HepG2 (cell line): Measurements from ENCODE around the gene FHL3. TPM values are rescaled to one million over a fixed set of nuclear protein-coding genes. Genes with fewer than 3 reads are reported as not detected.
"Not testable (repeated sequence)": the region's sequence is repeated elsewhere in the genome, so short reads cannot be mapped to it uniquely, and the experiment has no call there.

Experiments used
- ATAC-seq: fragments of 200-7000 bp; cut with Tn5 transposase; 3 replicates; pipeline ENCODE4 v1.9.1; 2020; ENCODE audit warnings: mild to moderate bottlenecking, moderate library complexity
- BruUV-seq: library from RNA; stranded (reverse); fragments of 400-500 nt; replicated peaks from 2 replicates; lab custom pipeline; 2021; lab: Mats Ljungman, UMichigan
- CTCF ChIA-PET: fragments of 300-600 bp; formaldehyde crosslinking; extraction: SDS; loops from one replicate; lab custom pipeline; 2021; ENCODE audit warnings: low total read pairs, inconsistent platforms, low intra/inter-chr PET ratio; lab: Yijun Ruan, JAX
- POLR2A ChIA-PET: fragments of 350-600 bp; sonication (Branson Sonifier 250); formaldehyde crosslinking; loops from one replicate; lab custom pipeline; 2020; ENCODE audit warnings: antibody characterized with exemption, inconsistent platforms; lab: Yijun Ruan, JAX
- DNase-seq: peaks from one replicate; pipeline ENCODE4 v3.0.0-alpha.2; 2015; ENCODE audit warnings: low spot score
- FAIRE-seq: peaks from 3 replicates; lab custom pipeline; 2011; peaks lifted over from hg19 to GRCh38; lab: Jason Lieb, UNC
- H2AFZ ChIP-seq: one replicate; pipeline ENCODE4 v1.6.1; 2011; ENCODE audit warnings: low read length, inconsistent platforms
- H3K27ac ChIP-seq: fragments of 300-600 bp; 3 replicates; pipeline ENCODE4 v1.8.0; 2011; ENCODE audit warnings: mixed run types, mild to moderate bottlenecking, mixed read lengths, low read length, inconsistent platforms; ENCODE audit not compliant: insufficient read depth; ENCODE audit errors: extremely low read length
- H3K27me3 ChIP-seq, 2 experiments: fragments of 200-600 bp in 1 of 2; 2 replicates in 1 of 2; 3 replicates in 1 of 2; pipeline versions ENCODE4 v1.6.0 to v1.8.0; 2011; ENCODE audit warnings: low read length in 2 of 2, mild to moderate bottlenecking in 2 of 2, moderate library complexity in 2 of 2, inconsistent platforms in 1 of 2; ENCODE audit not compliant: insufficient read depth in 2 of 2, control insufficient read depth in 1 of 2
- H3K36me3 ChIP-seq, 2 experiments: fragments of 200-600 bp in 1 of 2; replicated peaks in 1 of 2; 2 replicates in 1 of 2; 3 replicates in 1 of 2; pipeline versions ENCODE4 v1.5.1 to v1.8.0; 2011; ENCODE audit warnings: low read length in 2 of 2, inconsistent platforms in 1 of 2; ENCODE audit not compliant: insufficient read depth in 2 of 2, control insufficient read depth in 1 of 2
- H3K4me1 ChIP-seq: 2 replicates; pipeline ENCODE4 v1.5.1; 2012; ENCODE audit warnings: low read length, inconsistent platforms; ENCODE audit not compliant: insufficient read depth
- H3K4me2 ChIP-seq: 2 replicates; pipeline ENCODE4 v1.6.0; 2011; ENCODE audit warnings: low read depth, low read length, inconsistent platforms
- H3K4me3 ChIP-seq, 3 experiments: fragments of 200-600 bp in 1 of 3; sonication (generic), shearing (Covaris generic) in 1 of 3; replicated peaks in 1 of 3; 2 replicates each; pipeline ENCODE4 v1.5.1; 2011 to 2016; ENCODE audit warnings: low read length in 3 of 3, inconsistent platforms in 2 of 3, low read depth in 2 of 3, mild to moderate bottlenecking in 2 of 3, control low read depth in 1 of 3, mixed read lengths in 1 of 3; ENCODE audit not compliant: insufficient read depth in 1 of 3
- H3K79me2 ChIP-seq: one replicate; pipeline ENCODE4 v1.6.1; 2011; ENCODE audit warnings: low read length, inconsistent platforms; ENCODE audit not compliant: insufficient read depth
- H3K9ac ChIP-seq: 2 replicates; pipeline ENCODE4 v1.6.0; 2011; ENCODE audit warnings: mild to moderate bottlenecking, low read depth, low read length, inconsistent platforms; ENCODE audit not compliant: insufficient read depth
- H3K9me3 ChIP-seq: 2 replicates; pipeline ENCODE4 v1.5.1; 2012; ENCODE audit warnings: mild to moderate bottlenecking, low read length
- H4K20me1 ChIP-seq: 2 replicates; pipeline ENCODE4 v1.6.0; 2011; ENCODE audit warnings: inconsistent platforms, mild to moderate bottlenecking, low read length, moderate library complexity; ENCODE audit not compliant: insufficient read depth
- ATF2 ChIP-seq: sonication (generic); formaldehyde crosslinking; IDR thresholded peaks from 2 replicates; pipeline ENCODE4 v1.4.0; 2020; ENCODE audit warnings: missing genetic modification reagents
- HMGXB4 ChIP-seq, 2 experiments: sonication (generic) in 1 of 2; formaldehyde crosslinking in 1 of 2; IDR thresholded peaks; 2 replicates each; pipeline versions ENCODE4 v1.4.0 to v1.6.1; 2018 to 2020; ENCODE audit warnings: missing genetic modification reagents in 2 of 2, borderline replicate concordance in 1 of 2, low read depth in 1 of 2, mild to moderate bottlenecking in 1 of 2, missing biosample characterization in 1 of 2
- HNF1B ChIP-seq: sonication (generic); formaldehyde crosslinking; IDR thresholded peaks from 2 replicates; pipeline ENCODE4 v1.5.1; 2020; ENCODE audit warnings: mild to moderate bottlenecking, moderate library complexity, missing genetic modification reagents
- MZF1 ChIP-seq: sonication (generic); formaldehyde crosslinking; IDR thresholded peaks from 2 replicates; pipeline ENCODE4 v1.8.1; 2023; ENCODE audit warnings: mild to moderate bottlenecking, missing genetic modification reagents, borderline replicate concordance
- PPARG ChIP-seq: conservative IDR thresholded peaks from 2 replicates; pipeline ENCODE4 v1.6.1; 2016; ENCODE audit warnings: missing biosample characterization, missing genetic modification reagents
- RAD21 ChIP-seq: fragments of 450-650 bp; formaldehyde crosslinking; IDR thresholded peaks from 2 replicates; pipeline ENCODE4 v1.5.0; 2020; ENCODE audit warnings: mild to moderate bottlenecking
- SMC3 ChIP-seq: IDR thresholded peaks from 2 replicates; pipeline ENCODE4 v1.6.1; 2011; ENCODE audit warnings: low read length, improper control_type of control experiment
- STAG1 ChIP-seq: sonication (generic); formaldehyde crosslinking; IDR thresholded peaks from 2 replicates; pipeline ENCODE4 v1.4.0; 2020; ENCODE audit warnings: missing genetic modification reagents
- TEAD3 ChIP-seq: optimal IDR thresholded peaks from 2 replicates; pipeline ENCODE3; 2016; ENCODE audit warnings: borderline replicate concordance
- ZBTB8A ChIP-seq: sonication (generic); formaldehyde crosslinking; IDR thresholded peaks from 2 replicates; pipeline ENCODE4 v1.4.0; 2020; ENCODE audit warnings: mild to moderate bottlenecking, low read depth, missing genetic modification reagents, borderline replicate concordance
- ZEB1 ChIP-seq: IDR thresholded peaks from 2 replicates; pipeline ENCODE4 v1.6.1; 2012; ENCODE audit warnings: mild to moderate bottlenecking, low read depth, inconsistent platforms; ENCODE audit not compliant: insufficient replicate concordance
- ZMYM2 ChIP-seq: sonication (generic); formaldehyde crosslinking; IDR thresholded peaks from 2 replicates; pipeline ENCODE4 v1.8.0; 2022; ENCODE audit warnings: mild to moderate bottlenecking, missing genetic modification reagents
- WGBS: methylation state at CpG from one replicate; pipeline ENCODE4 v1.1.6; 2017; ENCODE audit warnings: low lambda C conversion rate; 5-methylcytosine and 5-hydroxymethylcytosine counted together
- in situ Hi-C: cut with HindIII; loops from 2 replicates; pipeline ENCODE4 v1.10.0; 2017; ENCODE audit warnings: low pct_unique_long_range_greater_than_20kb; ENCODE audit not compliant: extremely low pct_ligation_motif_present
- intact Hi-C: fragments of 100-400 bp; cut with micrococcal nuclease; formaldehyde crosslinking; loops from one replicate; pipeline ENCODE4 v1.10.0; 2022; ENCODE audit not compliant: unreplicated experiment
- polyA plus RNA-seq, 8 experiments: library from polyadenylated mRNA; depleted of rRNA in 3 of 8; stranded (reverse) in 7 of 8; unstranded in 1 of 8; fragments of >200 nt; fragmentation: Illumina TruSeq in 4 of 8; extraction: Trizol in 4 of 8; gene quantifications; 2 replicates each; pipeline versions ENCODE4 v1.2.1 to v1.2.3, GENCODE V29; 2011 to 2016; ENCODE audit warnings: low read depth in 4 of 8, missing spikeins in 1 of 8, mixed read lengths in 1 of 8; ENCODE audit not compliant: insufficient read depth in 1 of 8
- total RNA-seq, 5 experiments: library from RNA; depleted of rRNA; stranded (reverse); fragments of >200 nt; fragmentation: Illumina TruSeq; extraction: Trizol; gene quantifications; 2 replicates each; pipeline ENCODE4 v1.2.3, GENCODE V29; 2016; ENCODE audit warnings: low read depth in 1 of 5
- TF ChIP-seq, protein P1 (sequence below): IDR thresholded peaks from 2 replicates; pipeline ENCODE4 v1.6.1; 2018; ENCODE audit warnings: missing genetic modification reagents
- TF ChIP-seq, protein P2 (sequence below): sonication (generic); formaldehyde crosslinking; IDR thresholded peaks from 2 replicates; pipeline ENCODE4 v1.5.0; 2020; ENCODE audit warnings: mild to moderate bottlenecking, missing genetic modification reagents, moderate library complexity

Gene FHL3
- total and polyA plus RNA-seq, 2 of the 13 experiments (the other 11 are each of a cell fraction or from before 2014, with no cell fraction given): 2.8 to 6.6 TPM

- TF ChIP-seq HNF1B: no peak
- no peak for TF ChIP-seq ZMYM2
- TF ChIP-seq MZF1 (CRISPR knock-in tag): no peak
- TF ChIP-seq ZBTB8A (CRISPR knock-in tag): no peak
- TF ChIP-seq ZEB1: no peak
- TF ChIP-seq, all 625 proteins: peak for 0
Measured at GRCh38 chr1:37978541-37978940, 26.8 kb downstream of the FHL3 start (continued).

GRCh38 chr1:37975083-37975482 lies 30.2 kb downstream of the FHL3 start:
- H3K36me3 ChIP-seq: peaks cover 13 to 51% of the 10 kb centered on the region in 2 experiments

More at GRCh38 chr1:37975083-37975482, 30.2 kb downstream of the FHL3 start:
- FAIRE-seq (peak; percentile 18), DNase-seq (peak; percentile 55)
- not testable (repeated sequence) for H3K27ac ChIP-seq, H3K4me3 ChIP-seq, H3K79me2 ChIP-seq, H3K4me2 ChIP-seq, H3K4me1 ChIP-seq, H2AFZ ChIP-seq, H4K20me1 ChIP-seq, H3K27me3 ChIP-seq, BruUV-seq, H3K9ac ChIP-seq
- in situ Hi-C loops (loop anchor here (5.0 kb wide), 1 partner anchor 83 kb away; no protein-coding TSS in a partner anchor), intact Hi-C loops (loop anchor here (1.0 kb wide), 2 partner anchors 56 to 85 kb away; no protein-coding TSS in a partner anchor)
- WGBS: 62% methylated on average over 6 of the region's 6 CpGs
- ChIA-PET POLR2A (interaction anchor here (0.9 kb wide), 1 partner anchor 12 kb away, joined by 3 read pairs; no protein-coding TSS in a partner anchor), CTCF (interaction anchor here (0.7 to 2.1 kb wide), 3 partner anchors 43 to 85 kb away, joined by 3 to 23 read pairs (median 8); no protein-coding TSS in a partner anchor)
- TF ChIP-seq SMC3: peak; percentile 60
- TF ChIP-seq, protein P1, sequence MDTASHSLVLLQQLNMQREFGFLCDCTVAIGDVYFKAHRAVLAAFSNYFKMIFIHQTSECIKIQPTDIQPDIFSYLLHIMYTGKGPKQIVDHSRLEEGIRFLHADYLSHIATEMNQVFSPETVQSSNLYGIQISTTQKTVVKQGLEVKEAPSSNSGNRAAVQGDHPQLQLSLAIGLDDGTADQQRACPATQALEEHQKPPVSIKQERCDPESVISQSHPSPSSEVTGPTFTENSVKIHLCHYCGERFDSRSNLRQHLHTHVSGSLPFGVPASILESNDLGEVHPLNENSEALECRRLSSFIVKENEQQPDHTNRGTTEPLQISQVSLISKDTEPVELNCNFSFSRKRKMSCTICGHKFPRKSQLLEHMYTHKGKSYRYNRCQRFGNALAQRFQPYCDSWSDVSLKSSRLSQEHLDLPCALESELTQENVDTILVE: 0 out of 2 replicates have a peak, but pooled peaks have one; percentile 33
- TF ChIP-seq STAG1: peak; percentile 83
- TF ChIP-seq RAD21 (CRISPR knock-in tag): 0 out of 2 replicates have a peak, but pooled peaks have one; percentile 33
- peak; percentile 22 for TF ChIP-seq TEAD3
- peak; percentile 36; the same call in 1 of the 2 replicates for TF ChIP-seq ATF2 (CRISPR knock-in tag)
- TF ChIP-seq PPARG (CRISPR knock-in tag): 0 out of 2 replicates have a peak, but pooled peaks have one; percentile 25
- TF ChIP-seq, protein P2, sequence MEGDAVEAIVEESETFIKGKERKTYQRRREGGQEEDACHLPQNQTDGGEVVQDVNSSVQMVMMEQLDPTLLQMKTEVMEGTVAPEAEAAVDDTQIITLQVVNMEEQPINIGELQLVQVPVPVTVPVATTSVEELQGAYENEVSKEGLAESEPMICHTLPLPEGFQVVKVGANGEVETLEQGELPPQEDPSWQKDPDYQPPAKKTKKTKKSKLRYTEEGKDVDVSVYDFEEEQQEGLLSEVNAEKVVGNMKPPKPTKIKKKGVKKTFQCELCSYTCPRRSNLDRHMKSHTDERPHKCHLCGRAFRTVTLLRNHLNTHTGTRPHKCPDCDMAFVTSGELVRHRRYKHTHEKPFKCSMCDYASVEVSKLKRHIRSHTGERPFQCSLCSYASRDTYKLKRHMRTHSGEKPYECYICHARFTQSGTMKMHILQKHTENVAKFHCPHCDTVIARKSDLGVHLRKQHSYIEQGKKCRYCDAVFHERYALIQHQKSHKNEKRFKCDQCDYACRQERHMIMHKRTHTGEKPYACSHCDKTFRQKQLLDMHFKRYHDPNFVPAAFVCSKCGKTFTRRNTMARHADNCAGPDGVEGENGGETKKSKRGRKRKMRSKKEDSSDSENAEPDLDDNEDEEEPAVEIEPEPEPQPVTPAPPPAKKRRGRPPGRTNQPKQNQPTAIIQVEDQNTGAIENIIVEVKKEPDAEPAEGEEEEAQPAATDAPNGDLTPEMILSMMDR (CRISPR knock-in tag): peak; percentile 80
- peak in 1 of 2 experiments; percentile 33; a peak in 1 of 4 replicates for TF ChIP-seq HMGXB4 (CRISPR knock-in tag; IDR thresholded peaks at IDR 0.05; ENCODE audit: borderline replicate concordance in 1 of 2, low read depth in 1 of 2)
- TF ChIP-seq, all 625 proteins: peak for 9; not testable (repeated sequence) for 616
- peak; percentile 74 for ATAC-seq
- not testable (repeated sequence) for H3K9me3 ChIP-seq
